GM23338 (cell line): ENCODE results near the gene UQCRC1. TPM values are rescaled to one million over a fixed set of nuclear protein-coding genes. Genes with fewer than 3 reads are reported as not detected.

Source experiments
- ATAC-seq: fragments of 200-7000 bp; cut with Tn5 transposase; 3 replicates; pipeline ENCODE4 v1.9.1; 2020
- DNase-seq: peaks from one replicate; pipeline ENCODE4 v3.0.0-alpha.2; 2015; ENCODE audit warnings: low spot score
- H2AFZ ChIP-seq: fragments of 200-600 bp; sonication (generic); 2 replicates; pipeline ENCODE4 v1.8.0; 2016; ENCODE audit warnings: antibody characterized with exemption, mild to moderate bottlenecking, moderate library complexity
- H3F3A ChIP-seq: fragments of 200-600 bp; sonication (generic); replicated peaks from 2 replicates; pipeline ENCODE4 v1.8.0; 2017; ENCODE audit warnings: antibody characterized with exemption, mixed run types, low read depth
- H3K27ac ChIP-seq: fragments of 200-600 bp; sonication (generic); 2 replicates; pipeline ENCODE4 v1.6.1; 2016; ENCODE audit warnings: low read depth
- H3K27me3 ChIP-seq: fragments of 200-600 bp; sonication (generic); 2 replicates; pipeline ENCODE4 v1.8.0; 2016; ENCODE audit warnings: mild to moderate bottlenecking, mixed run types, moderate library complexity; ENCODE audit not compliant: insufficient read depth
- H3K36me3 ChIP-seq: fragments of 200-600 bp; sonication (generic); 2 replicates; pipeline ENCODE4 v1.8.0; 2016; ENCODE audit warnings: mild to moderate bottlenecking; ENCODE audit not compliant: insufficient read depth
- H3K4me1 ChIP-seq: fragments of 200-600 bp; sonication (generic); 2 replicates; pipeline ENCODE4 v1.8.0; 2016; ENCODE audit warnings: mild to moderate bottlenecking, moderate library complexity; ENCODE audit not compliant: insufficient read depth
- H3K4me2 ChIP-seq: fragments of 200-600 bp; sonication (generic); 2 replicates; pipeline ENCODE4 v1.7.1; 2017; ENCODE audit warnings: mixed run types
- H3K4me3 ChIP-seq: fragments of 200-600 bp; sonication (generic); 2 replicates; pipeline ENCODE4 v1.6.1; 2016; ENCODE audit warnings: mixed run types
- H3K79me2 ChIP-seq: fragments of 200-600 bp; sonication (generic); replicated peaks from 2 replicates; pipeline ENCODE4 v1.8.0; 2017; ENCODE audit warnings: mild to moderate bottlenecking; ENCODE audit not compliant: insufficient read depth
- H3K9me2 ChIP-seq: fragments of 200-600 bp; sonication (generic); 2 replicates; pipeline ENCODE4 v1.8.0; 2017; ENCODE audit not compliant: insufficient read depth
- H4K20me1 ChIP-seq: fragments of 200-600 bp; sonication (generic); replicated peaks from 2 replicates; pipeline ENCODE4 v1.8.0; 2017; ENCODE audit warnings: mild to moderate bottlenecking; ENCODE audit not compliant: insufficient read depth
- H3K27ac Mint-ChIP-seq: 2 replicates; pipeline ENCODE4 v1.8.0; 2020; ENCODE audit warnings: inconsistent platforms, mild to moderate bottlenecking, moderate library complexity, mixed read lengths
- H3K27me3 Mint-ChIP-seq: 3 replicates; pipeline ENCODE4 v1.8.0; 2022; ENCODE audit warnings: low read depth, mild to moderate bottlenecking, moderate library complexity, mixed read lengths, inconsistent platforms; ENCODE audit not compliant: insufficient read depth, poor library complexity
- H3K36me3 Mint-ChIP-seq: 3 replicates; pipeline ENCODE4 v1.8.0; 2021; ENCODE audit warnings: low read depth, mild to moderate bottlenecking, inconsistent platforms, moderate library complexity, mixed read lengths
- H3K4me1 Mint-ChIP-seq: 3 replicates; pipeline ENCODE4 v1.8.0; 2020; ENCODE audit warnings: mild to moderate bottlenecking, inconsistent platforms, mixed read lengths
- H3K4me3 Mint-ChIP-seq: 3 replicates; pipeline ENCODE4 v1.8.0; 2021; ENCODE audit warnings: moderate library complexity, mild to moderate bottlenecking, inconsistent platforms, mixed read lengths
- H3K9me3 Mint-ChIP-seq: 3 replicates; pipeline ENCODE4 v1.8.0; 2020; ENCODE audit warnings: moderate library complexity, mild to moderate bottlenecking, inconsistent platforms, mixed read lengths
- CREB1 ChIP-seq: fragments of 250-450 bp; sonication (Bioruptor Pico); IDR thresholded peaks from 2 replicates; pipeline ENCODE4 v1.5.0; 2020; ENCODE audit warnings: low read depth, mild to moderate bottlenecking, moderate library complexity
- EZH2 ChIP-seq: fragments of 200-600 bp; sonication (generic); IDR thresholded peaks from one replicate; pipeline ENCODE4 v1.8.0; 2017; ENCODE audit warnings: antibody characterized with exemption, mild to moderate bottlenecking, low read depth; ENCODE audit not compliant: unreplicated experiment
- STAT1 ChIP-seq: IDR thresholded peaks from one replicate; pipeline ENCODE4 v1.6.1; 2016; ENCODE audit warnings: antibody characterized with exemption; ENCODE audit not compliant: unreplicated experiment
- ZNF114 ChIP-seq: fragments of 250-450 bp; sonication (Bioruptor Pico); IDR thresholded peaks from 2 replicates; pipeline ENCODE4 v1.5.0; 2020; ENCODE audit warnings: mild to moderate bottlenecking, moderate library complexity
- polyA plus RNA-seq: library from polyadenylated mRNA; unstranded; fragments of >200 nt; fragmentation: Nextera tagmentation; extraction: Ambion mirVana; gene quantifications from 2 replicates; pipeline ENCODE4 v1.2.1, GENCODE V29; 2016
- total RNA-seq: library from RNA; depleted of rRNA; stranded (reverse); fragments of >200 nt; shearing (Covaris generic); gene quantifications from 2 replicates; pipeline ENCODE4 v1.2.3, GENCODE V29; 2014
- TF ChIP-seq, protein P1 (sequence below): fragments of 250-450 bp; sonication (Bioruptor Pico); IDR thresholded peaks from 2 replicates; pipeline ENCODE4 v1.5.0; 2020; ENCODE audit warnings: mild to moderate bottlenecking, moderate library complexity

Gene UQCRC1
- total and polyA plus RNA-seq, 2 experiments from 2014 or later, result 232 to 439 TPM

DNA sequence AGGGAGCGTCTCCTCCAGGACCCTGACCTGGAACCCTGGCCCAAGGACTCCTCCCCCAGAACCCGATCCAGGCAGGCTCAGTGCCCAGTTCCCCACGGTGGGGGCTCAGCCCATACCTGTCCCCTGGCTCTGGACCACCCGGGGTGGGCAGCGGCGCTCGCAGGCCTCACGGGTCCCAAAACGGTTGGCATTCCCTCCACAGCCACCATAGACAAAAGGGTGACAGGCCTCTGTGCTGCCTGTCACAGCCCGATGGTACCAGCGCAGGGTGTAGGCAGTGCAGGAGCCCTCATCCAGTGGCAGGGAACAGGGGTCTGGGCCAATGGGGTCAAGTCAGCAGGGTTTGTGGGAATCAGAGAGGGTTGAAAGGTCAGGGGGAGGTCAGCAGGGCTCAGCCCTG, 44.8 kb downstream of the UQCRC1 start:
- TF ChIP-seq, protein P1, sequence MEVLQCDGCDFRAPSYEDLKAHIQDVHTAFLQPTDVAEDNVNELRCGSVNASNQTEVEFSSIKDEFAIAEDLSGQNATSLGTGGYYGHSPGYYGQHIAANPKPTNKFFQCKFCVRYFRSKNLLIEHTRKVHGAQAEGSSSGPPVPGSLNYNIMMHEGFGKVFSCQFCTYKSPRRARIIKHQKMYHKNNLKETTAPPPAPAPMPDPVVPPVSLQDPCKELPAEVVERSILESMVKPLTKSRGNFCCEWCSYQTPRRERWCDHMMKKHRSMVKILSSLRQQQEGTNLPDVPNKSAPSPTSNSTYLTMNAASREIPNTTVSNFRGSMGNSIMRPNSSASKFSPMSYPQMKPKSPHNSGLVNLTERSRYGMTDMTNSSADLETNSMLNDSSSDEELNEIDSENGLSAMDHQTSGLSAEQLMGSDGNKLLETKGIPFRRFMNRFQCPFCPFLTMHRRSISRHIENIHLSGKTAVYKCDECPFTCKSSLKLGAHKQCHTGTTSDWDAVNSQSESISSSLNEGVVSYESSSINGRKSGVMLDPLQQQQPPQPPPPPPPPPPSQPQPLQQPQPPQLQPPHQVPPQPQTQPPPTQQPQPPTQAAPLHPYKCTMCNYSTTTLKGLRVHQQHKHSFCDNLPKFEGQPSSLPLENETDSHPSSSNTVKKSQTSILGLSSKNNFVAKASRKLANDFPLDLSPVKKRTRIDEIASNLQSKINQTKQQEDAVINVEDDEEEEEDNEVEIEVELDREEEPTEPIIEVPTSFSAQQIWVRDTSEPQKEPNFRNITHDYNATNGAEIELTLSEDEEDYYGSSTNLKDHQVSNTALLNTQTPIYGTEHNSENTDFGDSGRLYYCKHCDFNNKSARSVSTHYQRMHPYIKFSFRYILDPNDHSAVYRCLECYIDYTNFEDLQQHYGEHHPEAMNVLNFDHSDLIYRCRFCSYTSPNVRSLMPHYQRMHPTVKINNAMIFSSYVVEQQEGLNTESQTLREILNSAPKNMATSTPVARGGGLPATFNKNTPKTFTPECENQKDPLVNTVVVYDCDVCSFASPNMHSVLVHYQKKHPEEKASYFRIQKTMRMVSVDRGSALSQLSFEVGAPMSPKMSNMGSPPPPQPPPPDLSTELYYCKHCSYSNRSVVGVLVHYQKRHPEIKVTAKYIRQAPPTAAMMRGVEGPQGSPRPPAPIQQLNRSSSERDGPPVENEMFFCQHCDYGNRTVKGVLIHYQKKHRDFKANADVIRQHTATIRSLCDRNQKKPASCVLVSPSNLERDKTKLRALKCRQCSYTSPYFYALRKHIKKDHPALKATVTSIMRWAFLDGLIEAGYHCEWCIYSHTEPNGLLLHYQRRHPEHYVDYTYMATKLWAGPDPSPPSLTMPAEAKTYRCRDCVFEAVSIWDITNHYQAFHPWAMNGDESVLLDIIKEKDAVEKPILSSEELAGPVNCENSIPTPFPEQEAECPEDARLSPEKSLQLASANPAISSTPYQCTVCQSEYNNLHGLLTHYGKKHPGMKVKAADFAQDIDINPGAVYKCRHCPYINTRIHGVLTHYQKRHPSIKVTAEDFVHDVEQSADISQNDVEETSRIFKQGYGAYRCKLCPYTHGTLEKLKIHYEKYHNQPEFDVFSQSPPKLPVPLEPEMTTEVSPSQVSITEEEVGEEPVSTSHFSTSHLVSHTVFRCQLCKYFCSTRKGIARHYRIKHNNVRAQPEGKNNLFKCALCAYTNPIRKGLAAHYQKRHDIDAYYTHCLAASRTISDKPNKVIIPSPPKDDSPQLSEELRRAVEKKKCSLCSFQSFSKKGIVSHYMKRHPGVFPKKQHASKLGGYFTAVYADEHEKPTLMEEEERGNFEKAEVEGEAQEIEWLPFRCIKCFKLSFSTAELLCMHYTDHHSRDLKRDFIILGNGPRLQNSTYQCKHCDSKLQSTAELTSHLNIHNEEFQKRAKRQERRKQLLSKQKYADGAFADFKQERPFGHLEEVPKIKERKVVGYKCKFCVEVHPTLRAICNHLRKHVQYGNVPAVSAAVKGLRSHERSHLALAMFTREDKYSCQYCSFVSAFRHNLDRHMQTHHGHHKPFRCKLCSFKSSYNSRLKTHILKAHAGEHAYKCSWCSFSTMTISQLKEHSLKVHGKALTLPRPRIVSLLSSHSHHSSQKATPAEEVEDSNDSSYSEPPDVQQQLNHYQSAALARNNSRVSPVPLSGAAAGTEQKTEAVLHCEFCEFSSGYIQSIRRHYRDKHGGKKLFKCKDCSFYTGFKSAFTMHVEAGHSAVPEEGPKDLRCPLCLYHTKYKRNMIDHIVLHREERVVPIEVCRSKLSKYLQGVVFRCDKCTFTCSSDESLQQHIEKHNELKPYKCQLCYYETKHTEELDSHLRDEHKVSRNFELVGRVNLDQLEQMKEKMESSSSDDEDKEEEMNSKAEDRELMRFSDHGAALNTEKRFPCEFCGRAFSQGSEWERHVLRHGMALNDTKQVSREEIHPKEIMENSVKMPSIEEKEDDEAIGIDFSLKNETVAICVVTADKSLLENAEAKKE (CRISPR knock-in tag), result no peak
- no peak for TF ChIP-seq ZNF114
- TF ChIP-seq EZH2, result no peak
- TF ChIP-seq CREB1 (CRISPR knock-in tag), result no peak
- Histone ChIP-seq H3K4me1 (peaks cover 19% of the 10 kb centered on the region; the same call in 1 of the 2 replicates), H3K27me3 (no peaks in the 10 kb centered on the region), H2AFZ (no peak overlapping the region), H3K4me3 (no peak overlapping the region), H3K36me3 (no peaks in the 10 kb centered on the region), H3K79me2 (no peaks in the 10 kb centered on the region), H3K4me2 (no peak overlapping the region), H3F3A (0 out of 2 replicates have a peak, but pooled peaks cover 3% of the 10 kb centered on the region), H3K27ac (no peak overlapping the region), H3K9me2 (no peaks in the 10 kb centered on the region), H4K20me1 (no peaks in the 10 kb centered on the region)
- peaks cover 32% of the 10 kb centered on the region for H3K4me1 Mint-ChIP-seq
- ATAC-seq (no peak), DNase-seq (no peak)
- peaks cover 16% of the 10 kb centered on the region for H3K27me3 Mint-ChIP-seq
- no peak overlapping the region for H3K27ac Mint-ChIP-seq
- no peaks in the 10 kb centered on the region; the same call in 2 of the 3 replicates for H3K36me3 Mint-ChIP-seq
- H3K9me3 Mint-ChIP-seq, result no peaks in the 10 kb centered on the region; the same call in 1 of the 3 replicates
- no peak overlapping the region for H3K4me3 Mint-ChIP-seq

DNA sequence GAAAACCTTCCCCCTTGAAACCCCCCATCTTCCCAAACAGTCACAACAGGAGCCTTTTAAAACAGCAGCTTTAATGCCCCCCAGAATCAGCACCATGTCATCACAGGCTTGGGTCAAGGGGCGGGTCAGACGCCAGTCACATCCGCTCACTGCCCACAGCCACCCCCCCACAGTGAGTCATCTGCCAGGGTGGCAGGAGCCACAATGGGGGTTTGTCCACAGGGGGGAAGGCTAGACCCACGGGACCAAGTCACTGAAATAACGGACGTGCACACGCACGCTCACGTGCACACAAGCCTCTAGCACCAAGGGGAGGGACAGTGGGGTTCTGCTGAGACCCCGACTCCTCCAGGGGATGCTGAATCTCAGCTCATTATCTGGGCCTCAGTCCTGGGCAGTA, 45.4 kb downstream of the UQCRC1 start:
- Mint-ChIP-seq H3K27me3 (peaks cover 16% of the 10 kb centered on the region), H3K4me1 (peaks cover 32% of the 10 kb centered on the region), H3K9me3 (no peaks in the 10 kb centered on the region; the same call in 1 of the 3 replicates), H3K4me3 (no peak overlapping the region), H3K36me3 (no peaks in the 10 kb centered on the region; the same call in 2 of the 3 replicates), H3K27ac (no peak overlapping the region)
- no peaks in the 10 kb centered on the region for H4K20me1 ChIP-seq
- H3K27me3 ChIP-seq, result no peaks in the 10 kb centered on the region
- H3F3A ChIP-seq, result 0 out of 2 replicates have a peak, but pooled peaks cover 3% of the 10 kb centered on the region
- peaks cover 19% of the 10 kb centered on the region; the same call in 1 of the 2 replicates for H3K4me1 ChIP-seq
- DNase-seq (no peak), ATAC-seq (no peak)
- H3K4me2 ChIP-seq, result no peak overlapping the region
- no peaks in the 10 kb centered on the region for H3K36me3 ChIP-seq
- no peak overlapping the region for H3K27ac ChIP-seq
- no peaks in the 10 kb centered on the region for H3K9me2 ChIP-seq
- no peak overlapping the region for H2AFZ ChIP-seq
- no peak overlapping the region for H3K4me3 ChIP-seq
- no peaks in the 10 kb centered on the region for H3K79me2 ChIP-seq
- TF ChIP-seq, protein P1 (CRISPR knock-in tag), result no peak
- no peak for TF ChIP-seq STAT1
